CD14-positive monocyte (primary cell): ENCODE results near the gene KRTAP5-8. TPM values are rescaled to one million over a fixed set of nuclear protein-coding genes. Genes with fewer than 3 reads are reported as not detected.
"Not testable (repeated sequence)": the region's sequence is repeated elsewhere in the genome, so short reads cannot be mapped to it uniquely, and the experiment has no call there.

Experiments
- DNase-seq, 3 donors: peaks; one replicate each; pipeline ENCODE4 v3.0.0-alpha.2; 2011 to 2022
- H2AFZ ChIP-seq: 2 replicates; pipeline ENCODE4 v1.6.0; 2012; ENCODE audit warnings: mild to moderate bottlenecking, low read depth, low read length, inconsistent platforms; ENCODE audit not compliant: insufficient read depth, poor library complexity, severe bottlenecking
- H3K27ac ChIP-seq, 2 donors: 1 replicate in 1 of 2; 2 replicates in 1 of 2; pipeline ENCODE4 v1.5.1; 2012 to 2013; ENCODE audit warnings: low read length in 2 of 2, control low read depth in 1 of 2, inconsistent platforms in 1 of 2, low read depth in 1 of 2, mild to moderate bottlenecking in 1 of 2
- H3K27me3 ChIP-seq, 2 donors: one replicate each; pipeline versions ENCODE4 v1.6.0 to v1.6.1; 2011 to 2013; ENCODE audit warnings: low read length in 2 of 2; ENCODE audit not compliant: control insufficient read depth in 2 of 2, insufficient read depth in 2 of 2
- H3K36me3 ChIP-seq, 2 donors: replicated peaks in 1 of 2; 1 replicate in 1 of 2; 2 replicates in 1 of 2; pipeline versions ENCODE4 v1.5.1 to v1.6.1; 2012 to 2013; ENCODE audit warnings: low read length in 2 of 2, control low read depth in 1 of 2, inconsistent platforms in 1 of 2, mild to moderate bottlenecking in 1 of 2; ENCODE audit not compliant: insufficient read depth in 2 of 2, control insufficient read depth in 1 of 2
- H3K4me1 ChIP-seq, 2 donors: 1 replicate in 1 of 2; 2 replicates in 1 of 2; pipeline versions ENCODE4 v1.5.1 to v1.6.1; 2012 to 2013; ENCODE audit warnings: low read length in 2 of 2, control low read depth in 1 of 2, inconsistent platforms in 1 of 2, mild to moderate bottlenecking in 1 of 2, moderate library complexity in 1 of 2; ENCODE audit not compliant: insufficient read depth in 2 of 2, control insufficient read depth in 1 of 2
- H3K4me2 ChIP-seq: replicated peaks from 2 replicates; pipeline ENCODE3; 2012; ENCODE audit warnings: low read length, moderate library complexity, mild to moderate bottlenecking; ENCODE audit not compliant: poor library complexity, severe bottlenecking; ENCODE audit errors: extremely low read depth
- H3K4me3 ChIP-seq, 3 experiments: fragments of 200-600 bp in 1 of 3; sonication (generic) in 1 of 3; replicated peaks in 1 of 3; 1 replicate in 2 of 3; 2 replicates in 1 of 3; pipeline ENCODE4 v1.5.1; 2011 to 2013; ENCODE audit warnings: low read length in 3 of 3, mild to moderate bottlenecking in 3 of 3, control low read depth in 2 of 3, low read depth in 2 of 3, inconsistent platforms in 1 of 3, moderate library complexity in 1 of 3
- H3K79me2 ChIP-seq: 2 replicates; pipeline ENCODE4 v1.6.0; 2012; ENCODE audit warnings: mild to moderate bottlenecking, control low read depth, inconsistent platforms, low read length, moderate library complexity; ENCODE audit not compliant: insufficient read depth
- H3K9ac ChIP-seq: 2 replicates; pipeline ENCODE4 v1.6.0; 2017; ENCODE audit warnings: low read length, mild to moderate bottlenecking; ENCODE audit not compliant: insufficient read depth, poor library complexity, severe bottlenecking
- H3K9me3 ChIP-seq, 2 donors: replicated peaks in 1 of 2; 1 replicate in 1 of 2; 2 replicates in 1 of 2; pipeline versions ENCODE4 v1.5.1 to v1.6.1; 2012 to 2013; ENCODE audit warnings: low read length in 2 of 2, control low read depth in 1 of 2; ENCODE audit not compliant: control insufficient read depth in 1 of 2, insufficient read depth in 1 of 2
- H4K20me1 ChIP-seq: 2 replicates; pipeline ENCODE4 v1.6.0; 2012; ENCODE audit warnings: mild to moderate bottlenecking, low read length, control low read depth, moderate library complexity; ENCODE audit not compliant: insufficient read depth
- H3K27ac Mint-ChIP-seq, 7 donors: one replicate each; pipeline ENCODE4 v1.8.0; 2020; ENCODE audit warnings: mild to moderate bottlenecking in 7 of 7, mixed read lengths in 7 of 7, moderate library complexity in 6 of 7, inconsistent platforms in 2 of 7
- H3K27me3 Mint-ChIP-seq, 3 donors: one replicate each; pipeline ENCODE4 v1.8.0; 2021 to 2022; ENCODE audit warnings: low read depth in 3 of 3, mild to moderate bottlenecking in 3 of 3, mixed read lengths in 3 of 3, moderate library complexity in 3 of 3, inconsistent platforms in 1 of 3
- H3K36me3 Mint-ChIP-seq, 2 donors: one replicate each; pipeline ENCODE4 v1.8.0; 2020; ENCODE audit warnings: mixed read lengths in 2 of 2, inconsistent platforms in 1 of 2, mild to moderate bottlenecking in 1 of 2
- H3K4me1 Mint-ChIP-seq: one replicate; pipeline ENCODE4 v1.8.0; 2020; ENCODE audit warnings: mild to moderate bottlenecking, mixed read lengths
- H3K4me3 Mint-ChIP-seq, 2 donors: one replicate each; pipeline ENCODE4 v1.8.0; 2020; ENCODE audit warnings: mild to moderate bottlenecking in 2 of 2, mixed read lengths in 2 of 2, moderate library complexity in 1 of 2
- H3K9me3 Mint-ChIP-seq, 7 donors: one replicate each; pipeline ENCODE4 v1.8.0; 2020 to 2022; ENCODE audit warnings: mixed read lengths in 7 of 7, mild to moderate bottlenecking in 6 of 7, moderate library complexity in 6 of 7, inconsistent platforms in 2 of 7
- WGBS: methylation state at CpG from one replicate; pipeline ENCODE4 v1.1.5; 2013; ENCODE audit warnings: missing lambda C conversion rate; ENCODE audit not compliant: insufficient coverage; 5-methylcytosine and 5-hydroxymethylcytosine counted together
- intact Hi-C, 2 donors: fragments of 100-400 bp; cut with micrococcal nuclease; formaldehyde crosslinking; loops; one replicate each; pipeline versions ENCODE4 v1.15.0 to v1.15.1; 2023
- polyA plus RNA-seq, 3 donors: library from polyadenylated mRNA; depleted of rRNA in 1 of 3; unstranded in 2 of 3; stranded (reverse) in 1 of 3; fragments of 300-500 nt in 2 of 3; fragments of >200 nt in 1 of 3; fragmentation: Illumina TruSeq in 2 of 3; gene quantifications; 1 replicate in 2 of 3; 2 replicates in 1 of 3; pipeline ENCODE4 v1.2.3, GENCODE V29; 2012 to 2021
- TF ChIP-seq, protein P1 (sequence below): fragments of 200-600 bp; IDR thresholded peaks from one replicate; pipeline ENCODE4 v1.8.0; 2022; ENCODE audit warnings: antibody characterized with exemption, mild to moderate bottlenecking

The KRTAP5-8 gene
- polyA plus RNA-seq, 3 donors: 0.08 TPM; not detected in 2

DNA sequence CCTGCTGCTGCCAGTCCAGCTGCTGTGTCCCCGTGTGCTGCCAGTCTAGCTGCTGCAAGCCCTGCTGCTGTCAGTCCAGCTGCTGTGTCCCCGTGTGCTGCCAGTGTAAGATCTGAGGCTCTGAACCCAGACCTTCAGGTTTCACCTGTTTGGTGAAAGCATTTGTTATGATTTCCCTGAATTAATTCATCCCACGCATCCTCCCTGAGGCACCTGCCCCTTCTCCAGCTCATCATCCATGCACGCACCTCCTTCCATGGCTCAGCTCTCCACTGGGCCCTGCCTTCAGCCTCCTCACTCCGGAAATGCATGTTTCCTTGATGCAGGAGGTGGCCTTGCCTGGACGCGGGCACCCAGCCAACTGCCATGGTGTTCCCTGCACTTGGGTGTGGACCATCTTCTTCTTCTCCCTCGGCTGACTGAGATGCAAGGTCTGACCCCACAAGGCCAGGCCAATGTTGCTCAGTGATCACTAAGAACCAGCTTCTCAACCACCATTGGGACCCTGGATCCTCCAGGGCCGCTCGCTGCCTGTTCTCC, 28.3 kb downstream of the KRTAP5-8 start:
- DNase-seq: no peak
- H3K4me2 ChIP-seq: no peak overlapping the region
- Mint-ChIP-seq H3K4me3 (no peak overlapping the region), H3K27ac (no peak overlapping the region), H3K4me1 (peaks cover 5% of the 10 kb centered on the region), H3K9me3 (peaks cover 0 to 7% (median 3%) of the 10 kb centered on the region in 7 donors), H3K27me3 (peaks cover 7 to 19% (median 16%) of the 10 kb centered on the region in 3 donors), H3K36me3 (no peaks in the 10 kb centered on the region)
- H4K20me1 ChIP-seq: no peaks in the 10 kb centered on the region
- no peak overlapping the region for H2AFZ ChIP-seq
- intact Hi-C loops: no loop called here
- peaks cover 7 to 8% of the 10 kb centered on the region in 2 donors for H3K27me3 ChIP-seq
- no peaks in the 10 kb centered on the region for H3K36me3 ChIP-seq
- H3K4me3 ChIP-seq: no peak overlapping the region
- no peaks in the 10 kb centered on the region for H3K79me2 ChIP-seq
- no peak overlapping the region for H3K9ac ChIP-seq
- TF ChIP-seq, protein P1, sequence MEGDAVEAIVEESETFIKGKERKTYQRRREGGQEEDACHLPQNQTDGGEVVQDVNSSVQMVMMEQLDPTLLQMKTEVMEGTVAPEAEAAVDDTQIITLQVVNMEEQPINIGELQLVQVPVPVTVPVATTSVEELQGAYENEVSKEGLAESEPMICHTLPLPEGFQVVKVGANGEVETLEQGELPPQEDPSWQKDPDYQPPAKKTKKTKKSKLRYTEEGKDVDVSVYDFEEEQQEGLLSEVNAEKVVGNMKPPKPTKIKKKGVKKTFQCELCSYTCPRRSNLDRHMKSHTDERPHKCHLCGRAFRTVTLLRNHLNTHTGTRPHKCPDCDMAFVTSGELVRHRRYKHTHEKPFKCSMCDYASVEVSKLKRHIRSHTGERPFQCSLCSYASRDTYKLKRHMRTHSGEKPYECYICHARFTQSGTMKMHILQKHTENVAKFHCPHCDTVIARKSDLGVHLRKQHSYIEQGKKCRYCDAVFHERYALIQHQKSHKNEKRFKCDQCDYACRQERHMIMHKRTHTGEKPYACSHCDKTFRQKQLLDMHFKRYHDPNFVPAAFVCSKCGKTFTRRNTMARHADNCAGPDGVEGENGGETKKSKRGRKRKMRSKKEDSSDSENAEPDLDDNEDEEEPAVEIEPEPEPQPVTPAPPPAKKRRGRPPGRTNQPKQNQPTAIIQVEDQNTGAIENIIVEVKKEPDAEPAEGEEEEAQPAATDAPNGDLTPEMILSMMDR: no peak
- WGBS: 78% methylated on average over 9 of the region's 10 CpGs
- no peak overlapping the region for H3K27ac ChIP-seq
- no peaks in the 10 kb centered on the region for H3K9me3 ChIP-seq
- no peaks in the 10 kb centered on the region for H3K4me1 ChIP-seq

DNA sequence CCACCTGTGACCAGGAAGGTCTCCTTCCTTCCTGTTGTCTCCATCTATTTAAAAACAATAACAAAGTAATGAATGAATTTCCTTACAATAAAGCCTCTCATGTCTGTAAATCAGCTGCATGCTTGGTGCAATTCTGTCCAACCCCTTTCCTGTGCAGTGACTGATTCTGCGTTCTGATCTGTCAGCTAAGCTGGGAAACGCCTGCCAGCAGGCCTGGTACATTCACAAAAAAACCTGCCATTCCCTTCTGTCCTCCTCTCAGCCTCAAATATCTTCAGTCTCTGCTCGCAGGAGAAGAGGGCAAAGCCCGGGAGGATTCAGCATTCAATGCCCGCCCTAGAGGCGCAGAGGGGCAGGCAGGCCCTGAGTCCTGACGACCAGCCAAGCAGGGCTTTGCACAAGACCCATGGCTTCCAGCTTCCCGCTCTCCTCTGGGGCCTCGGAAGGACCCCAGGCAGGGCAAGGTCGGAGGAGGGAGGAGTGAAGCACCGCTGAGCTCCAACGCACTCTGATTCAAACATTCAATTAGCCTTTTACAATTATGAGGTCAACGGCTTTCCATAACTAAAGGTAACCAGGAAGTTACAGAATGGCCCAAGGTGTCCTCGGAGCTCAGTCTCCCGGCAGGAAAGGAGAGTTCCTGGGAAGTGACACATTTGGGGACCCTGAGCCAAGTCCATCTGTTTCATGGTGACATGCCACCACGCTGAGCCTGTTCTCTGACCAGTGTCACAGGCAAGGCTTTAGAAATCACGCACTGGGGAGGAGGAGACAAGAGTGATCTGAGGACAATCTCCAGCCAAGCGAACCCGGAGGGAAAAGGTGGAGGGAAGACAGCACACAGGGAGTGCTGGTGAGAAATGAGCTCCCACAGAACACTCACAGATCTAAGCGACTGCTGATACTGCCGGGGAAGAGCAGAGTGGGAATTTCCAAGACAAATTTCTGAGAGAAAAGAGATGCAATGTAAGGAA, 29.1 kb downstream of the KRTAP5-8 start:
- H3K36me3 ChIP-seq, H3K4me2 ChIP-seq, H3K4me1 Mint-ChIP-seq, H3K4me3 Mint-ChIP-seq, H3K79me2 ChIP-seq, H3K9me3 Mint-ChIP-seq, H3K4me1 ChIP-seq, H3K36me3 Mint-ChIP-seq, H3K9me3 ChIP-seq, H3K27me3 ChIP-seq, H2AFZ ChIP-seq, intact Hi-C loops, H3K4me3 ChIP-seq, H3K27ac ChIP-seq, DNase-seq, H3K9ac ChIP-seq, H4K20me1 ChIP-seq: not testable (repeated sequence)
- Mint-ChIP-seq H3K27me3 (peaks cover 7 to 19% (median 16%) of the 10 kb centered on the region in 3 donors), H3K27ac (peak overlapping the region in 1 of 7 donors; percentile 32)
- 70% methylated on average over 5 of the region's 21 CpGs for WGBS

- H3K4me1 ChIP-seq, H3K9ac ChIP-seq, DNase-seq, H3K27ac ChIP-seq, H3K4me3 ChIP-seq, H3K4me3 Mint-ChIP-seq, H3K4me2 ChIP-seq, H3K79me2 ChIP-seq, H3K36me3 Mint-ChIP-seq, H3K9me3 ChIP-seq, H3K36me3 ChIP-seq, H2AFZ ChIP-seq, H3K27ac Mint-ChIP-seq, H3K4me1 Mint-ChIP-seq, H3K27me3 ChIP-seq, H4K20me1 ChIP-seq, H3K9me3 Mint-ChIP-seq, intact Hi-C loops: not testable (repeated sequence)
- peaks cover 7 to 19% (median 16%) of the 10 kb centered on the region in 3 donors for H3K27me3 Mint-ChIP-seq
- WGBS: 67% methylated on average over 3 of the region's 8 CpGs
Observed at GRCh38 chr11:71567633-71568032, 29.8 kb downstream of the KRTAP5-8 start.
